ENCODE data around the gene PGK1. TPM values are rescaled to one million over a fixed set of nuclear protein-coding genes. Genes with fewer than 3 reads are reported as not detected.

Gene PGK1
- total RNA-seq, 1 experiment from 2014 or later = 607 TPM

DNA sequence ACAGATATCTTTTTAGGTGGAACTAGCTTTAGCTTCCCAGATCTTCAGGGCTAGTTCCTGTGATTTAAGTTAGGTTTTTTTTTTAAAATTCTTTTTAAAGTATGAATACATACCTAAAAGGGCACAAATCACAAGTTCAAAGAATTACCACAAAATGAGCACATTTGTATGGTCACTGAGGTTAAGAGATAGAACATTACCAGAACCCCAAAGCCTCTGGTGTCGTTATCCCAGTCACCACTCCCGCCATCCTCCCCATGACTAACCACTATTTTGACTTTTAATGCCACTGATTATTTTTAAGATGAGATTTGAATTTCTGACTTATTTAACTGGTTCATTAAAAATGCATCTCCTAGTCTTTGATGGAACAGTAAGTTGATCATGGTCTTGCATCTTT, 5.4 kb downstream of the PGK1 start:
- Mint-ChIP-seq H3K36me3 (peaks cover 67% of the 10 kb centered on the region), H3K4me1 (peaks cover 34% of the 10 kb centered on the region), H3K4me3 (peak overlapping the region; percentile 96), H3K27ac (no peak overlapping the region), H3K27me3 (ENCODE audit: low read depth) (no peaks in the 10 kb centered on the region), H3K9me3 (no peaks in the 10 kb centered on the region)
- no peak for ATAC-seq
- DNase-seq (ENCODE audit: low spot score) = no peak
- ChIA-PET POLR2A (no interaction called here), CTCF (interaction anchor here (1.4 kb wide), 1 partner anchor 11 kb away, joined by 4 read pairs; no protein-coding TSS in a partner anchor)
- TF ChIP-seq ZBTB21 (CRISPR knock-in tag; IDR thresholded peaks at IDR 0.05; ENCODE audit: borderline replicate concordance) (no peak), ZNF671 (CRISPR knock-in tag; IDR thresholded peaks at IDR 0.05) (no peak), NFE2L1 (CRISPR knock-in tag; IDR thresholded peaks at IDR 0.05) (no peak), GTF2I (CRISPR knock-in tag; conservative IDR thresholded peaks at IDR 0.05) (no peak), FOXJ3 (CRISPR knock-in tag; IDR thresholded peaks at IDR 0.05; ENCODE audit: borderline replicate concordance) (no peak), ETV6 (CRISPR knock-in tag; IDR thresholded peaks at IDR 0.05) (no peak), SOX15 (CRISPR knock-in tag; IDR thresholded peaks at IDR 0.05) (no peak), GABPB1 (CRISPR knock-in tag; IDR thresholded peaks at IDR 0.05) (no peak), GRHL2 (CRISPR knock-in tag; IDR thresholded peaks at IDR 0.05; ENCODE audit: insufficient replicate concordance, severe bottlenecking) (no peak), NR2C2 (CRISPR knock-in tag; IDR thresholded peaks at IDR 0.05) (no peak), ESRRA (CRISPR knock-in tag; IDR thresholded peaks at IDR 0.05; ENCODE audit: borderline replicate concordance) (no peak)
- TF ChIP-seq, protein P1, sequence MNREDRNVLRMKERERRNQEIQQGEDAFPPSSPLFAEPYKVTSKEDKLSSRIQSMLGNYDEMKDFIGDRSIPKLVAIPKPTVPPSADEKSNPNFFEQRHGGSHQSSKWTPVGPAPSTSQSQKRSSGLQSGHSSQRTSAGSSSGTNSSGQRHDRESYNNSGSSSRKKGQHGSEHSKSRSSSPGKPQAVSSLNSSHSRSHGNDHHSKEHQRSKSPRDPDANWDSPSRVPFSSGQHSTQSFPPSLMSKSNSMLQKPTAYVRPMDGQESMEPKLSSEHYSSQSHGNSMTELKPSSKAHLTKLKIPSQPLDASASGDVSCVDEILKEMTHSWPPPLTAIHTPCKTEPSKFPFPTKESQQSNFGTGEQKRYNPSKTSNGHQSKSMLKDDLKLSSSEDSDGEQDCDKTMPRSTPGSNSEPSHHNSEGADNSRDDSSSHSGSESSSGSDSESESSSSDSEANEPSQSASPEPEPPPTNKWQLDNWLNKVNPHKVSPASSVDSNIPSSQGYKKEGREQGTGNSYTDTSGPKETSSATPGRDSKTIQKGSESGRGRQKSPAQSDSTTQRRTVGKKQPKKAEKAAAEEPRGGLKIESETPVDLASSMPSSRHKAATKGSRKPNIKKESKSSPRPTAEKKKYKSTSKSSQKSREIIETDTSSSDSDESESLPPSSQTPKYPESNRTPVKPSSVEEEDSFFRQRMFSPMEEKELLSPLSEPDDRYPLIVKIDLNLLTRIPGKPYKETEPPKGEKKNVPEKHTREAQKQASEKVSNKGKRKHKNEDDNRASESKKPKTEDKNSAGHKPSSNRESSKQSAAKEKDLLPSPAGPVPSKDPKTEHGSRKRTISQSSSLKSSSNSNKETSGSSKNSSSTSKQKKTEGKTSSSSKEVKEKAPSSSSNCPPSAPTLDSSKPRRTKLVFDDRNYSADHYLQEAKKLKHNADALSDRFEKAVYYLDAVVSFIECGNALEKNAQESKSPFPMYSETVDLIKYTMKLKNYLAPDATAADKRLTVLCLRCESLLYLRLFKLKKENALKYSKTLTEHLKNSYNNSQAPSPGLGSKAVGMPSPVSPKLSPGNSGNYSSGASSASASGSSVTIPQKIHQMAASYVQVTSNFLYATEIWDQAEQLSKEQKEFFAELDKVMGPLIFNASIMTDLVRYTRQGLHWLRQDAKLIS (CRISPR knock-in tag; IDR thresholded peaks at IDR 0.05; ENCODE audit: borderline replicate concordance) = no peak
- TF ChIP-seq, protein P2, sequence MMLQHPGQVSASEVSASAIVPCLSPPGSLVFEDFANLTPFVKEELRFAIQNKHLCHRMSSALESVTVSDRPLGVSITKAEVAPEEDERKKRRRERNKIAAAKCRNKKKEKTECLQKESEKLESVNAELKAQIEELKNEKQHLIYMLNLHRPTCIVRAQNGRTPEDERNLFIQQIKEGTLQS (CRISPR knock-in tag; conservative IDR thresholded peaks at IDR 0.05) = no peak
- TF ChIP-seq, protein P3, sequence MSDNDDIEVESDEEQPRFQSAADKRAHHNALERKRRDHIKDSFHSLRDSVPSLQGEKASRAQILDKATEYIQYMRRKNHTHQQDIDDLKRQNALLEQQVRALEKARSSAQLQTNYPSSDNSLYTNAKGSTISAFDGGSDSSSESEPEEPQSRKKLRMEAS (CRISPR knock-in tag; IDR thresholded peaks at IDR 0.05) = no peak
- TF ChIP-seq, protein P4, sequence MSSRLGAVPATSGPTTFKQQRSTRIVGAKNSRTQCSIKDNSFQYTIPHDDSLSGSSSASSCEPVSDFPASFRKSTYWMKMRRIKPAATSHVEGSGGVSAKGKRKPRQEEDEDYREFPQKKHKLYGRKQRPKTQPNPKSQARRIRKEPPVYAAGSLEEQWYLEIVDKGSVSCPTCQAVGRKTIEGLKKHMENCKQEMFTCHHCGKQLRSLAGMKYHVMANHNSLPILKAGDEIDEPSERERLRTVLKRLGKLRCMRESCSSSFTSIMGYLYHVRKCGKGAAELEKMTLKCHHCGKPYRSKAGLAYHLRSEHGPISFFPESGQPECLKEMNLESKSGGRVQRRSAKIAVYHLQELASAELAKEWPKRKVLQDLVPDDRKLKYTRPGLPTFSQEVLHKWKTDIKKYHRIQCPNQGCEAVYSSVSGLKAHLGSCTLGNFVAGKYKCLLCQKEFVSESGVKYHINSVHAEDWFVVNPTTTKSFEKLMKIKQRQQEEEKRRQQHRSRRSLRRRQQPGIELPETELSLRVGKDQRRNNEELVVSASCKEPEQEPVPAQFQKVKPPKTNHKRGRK (CRISPR knock-in tag; IDR thresholded peaks at IDR 0.05; ENCODE audit: borderline replicate concordance) = no peak
- TF ChIP-seq, protein P5, sequence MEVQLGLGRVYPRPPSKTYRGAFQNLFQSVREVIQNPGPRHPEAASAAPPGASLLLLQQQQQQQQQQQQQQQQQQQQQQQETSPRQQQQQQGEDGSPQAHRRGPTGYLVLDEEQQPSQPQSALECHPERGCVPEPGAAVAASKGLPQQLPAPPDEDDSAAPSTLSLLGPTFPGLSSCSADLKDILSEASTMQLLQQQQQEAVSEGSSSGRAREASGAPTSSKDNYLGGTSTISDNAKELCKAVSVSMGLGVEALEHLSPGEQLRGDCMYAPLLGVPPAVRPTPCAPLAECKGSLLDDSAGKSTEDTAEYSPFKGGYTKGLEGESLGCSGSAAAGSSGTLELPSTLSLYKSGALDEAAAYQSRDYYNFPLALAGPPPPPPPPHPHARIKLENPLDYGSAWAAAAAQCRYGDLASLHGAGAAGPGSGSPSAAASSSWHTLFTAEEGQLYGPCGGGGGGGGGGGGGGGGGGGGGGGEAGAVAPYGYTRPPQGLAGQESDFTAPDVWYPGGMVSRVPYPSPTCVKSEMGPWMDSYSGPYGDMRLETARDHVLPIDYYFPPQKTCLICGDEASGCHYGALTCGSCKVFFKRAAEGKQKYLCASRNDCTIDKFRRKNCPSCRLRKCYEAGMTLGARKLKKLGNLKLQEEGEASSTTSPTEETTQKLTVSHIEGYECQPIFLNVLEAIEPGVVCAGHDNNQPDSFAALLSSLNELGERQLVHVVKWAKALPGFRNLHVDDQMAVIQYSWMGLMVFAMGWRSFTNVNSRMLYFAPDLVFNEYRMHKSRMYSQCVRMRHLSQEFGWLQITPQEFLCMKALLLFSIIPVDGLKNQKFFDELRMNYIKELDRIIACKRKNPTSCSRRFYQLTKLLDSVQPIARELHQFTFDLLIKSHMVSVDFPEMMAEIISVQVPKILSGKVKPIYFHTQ (CRISPR knock-in tag; IDR thresholded peaks at IDR 0.05) = no peak
- TF ChIP-seq, protein P6, sequence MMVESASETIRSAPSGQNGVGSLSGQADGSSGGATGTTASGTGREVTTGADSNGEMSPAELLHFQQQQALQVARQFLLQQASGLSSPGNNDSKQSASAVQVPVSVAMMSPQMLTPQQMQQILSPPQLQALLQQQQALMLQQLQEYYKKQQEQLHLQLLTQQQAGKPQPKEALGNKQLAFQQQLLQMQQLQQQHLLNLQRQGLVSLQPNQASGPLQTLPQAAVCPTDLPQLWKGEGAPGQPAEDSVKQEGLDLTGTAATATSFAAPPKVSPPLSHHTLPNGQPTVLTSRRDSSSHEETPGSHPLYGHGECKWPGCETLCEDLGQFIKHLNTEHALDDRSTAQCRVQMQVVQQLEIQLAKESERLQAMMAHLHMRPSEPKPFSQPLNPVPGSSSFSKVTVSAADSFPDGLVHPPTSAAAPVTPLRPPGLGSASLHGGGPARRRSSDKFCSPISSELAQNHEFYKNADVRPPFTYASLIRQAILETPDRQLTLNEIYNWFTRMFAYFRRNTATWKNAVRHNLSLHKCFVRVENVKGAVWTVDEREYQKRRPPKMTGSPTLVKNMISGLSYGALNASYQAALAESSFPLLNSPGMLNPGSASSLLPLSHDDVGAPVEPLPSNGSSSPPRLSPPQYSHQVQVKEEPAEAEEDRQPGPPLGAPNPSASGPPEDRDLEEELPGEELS (CRISPR knock-in tag; IDR thresholded peaks at IDR 0.05) = no peak
- TF ChIP-seq, protein P7, sequence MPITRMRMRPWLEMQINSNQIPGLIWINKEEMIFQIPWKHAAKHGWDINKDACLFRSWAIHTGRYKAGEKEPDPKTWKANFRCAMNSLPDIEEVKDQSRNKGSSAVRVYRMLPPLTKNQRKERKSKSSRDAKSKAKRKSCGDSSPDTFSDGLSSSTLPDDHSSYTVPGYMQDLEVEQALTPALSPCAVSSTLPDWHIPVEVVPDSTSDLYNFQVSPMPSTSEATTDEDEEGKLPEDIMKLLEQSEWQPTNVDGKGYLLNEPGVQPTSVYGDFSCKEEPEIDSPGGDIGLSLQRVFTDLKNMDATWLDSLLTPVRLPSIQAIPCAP (CRISPR knock-in tag; IDR thresholded peaks at IDR 0.05) = no peak
- TF ChIP-seq, protein P8, sequence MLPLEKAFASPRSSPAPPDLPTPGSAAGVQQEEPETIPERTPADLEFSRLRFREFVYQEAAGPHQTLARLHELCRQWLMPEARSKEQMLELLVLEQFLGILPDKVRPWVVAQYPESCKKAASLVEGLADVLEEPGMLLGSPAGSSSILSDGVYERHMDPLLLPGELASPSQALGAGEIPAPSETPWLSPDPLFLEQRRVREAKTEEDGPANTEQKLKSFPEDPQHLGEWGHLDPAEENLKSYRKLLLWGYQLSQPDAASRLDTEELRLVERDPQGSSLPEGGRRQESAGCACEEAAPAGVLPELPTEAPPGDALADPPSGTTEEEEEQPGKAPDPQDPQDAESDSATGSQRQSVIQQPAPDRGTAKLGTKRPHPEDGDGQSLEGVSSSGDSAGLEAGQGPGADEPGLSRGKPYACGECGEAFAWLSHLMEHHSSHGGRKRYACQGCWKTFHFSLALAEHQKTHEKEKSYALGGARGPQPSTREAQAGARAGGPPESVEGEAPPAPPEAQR (CRISPR knock-in tag; IDR thresholded peaks at IDR 0.05) = no peak
- TF ChIP-seq, protein P9, sequence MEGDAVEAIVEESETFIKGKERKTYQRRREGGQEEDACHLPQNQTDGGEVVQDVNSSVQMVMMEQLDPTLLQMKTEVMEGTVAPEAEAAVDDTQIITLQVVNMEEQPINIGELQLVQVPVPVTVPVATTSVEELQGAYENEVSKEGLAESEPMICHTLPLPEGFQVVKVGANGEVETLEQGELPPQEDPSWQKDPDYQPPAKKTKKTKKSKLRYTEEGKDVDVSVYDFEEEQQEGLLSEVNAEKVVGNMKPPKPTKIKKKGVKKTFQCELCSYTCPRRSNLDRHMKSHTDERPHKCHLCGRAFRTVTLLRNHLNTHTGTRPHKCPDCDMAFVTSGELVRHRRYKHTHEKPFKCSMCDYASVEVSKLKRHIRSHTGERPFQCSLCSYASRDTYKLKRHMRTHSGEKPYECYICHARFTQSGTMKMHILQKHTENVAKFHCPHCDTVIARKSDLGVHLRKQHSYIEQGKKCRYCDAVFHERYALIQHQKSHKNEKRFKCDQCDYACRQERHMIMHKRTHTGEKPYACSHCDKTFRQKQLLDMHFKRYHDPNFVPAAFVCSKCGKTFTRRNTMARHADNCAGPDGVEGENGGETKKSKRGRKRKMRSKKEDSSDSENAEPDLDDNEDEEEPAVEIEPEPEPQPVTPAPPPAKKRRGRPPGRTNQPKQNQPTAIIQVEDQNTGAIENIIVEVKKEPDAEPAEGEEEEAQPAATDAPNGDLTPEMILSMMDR (IDR thresholded peaks at IDR 0.05) = no peak

All from WTC11 (cell line).